IMR-90 (cell line): Measurements from ENCODE around the gene TMOD4. TPM values are rescaled to one million over a fixed set of nuclear protein-coding genes. Genes with fewer than 3 reads are reported as not detected.
A peak's percentile ranks its signal among the peaks of the same experiment; 100 is the strongest.

Experiments used
- ATAC-seq: fragments of 200-7000 bp; cut with Tn5 transposase; 2 replicates; pipeline ENCODE4 v1.9.1; 2020; ENCODE audit warnings: low read depth, mild to moderate bottlenecking, moderate library complexity
- BruUV-seq: library from RNA; stranded (reverse); fragments of 400-500 nt; replicated peaks from 2 replicates; lab custom pipeline; 2021; lab: Mats Ljungman, UMichigan
- CTCF ChIA-PET: fragments of 300-600 bp; formaldehyde crosslinking; extraction: SDS; loops from one replicate; lab custom pipeline; 2021; ENCODE audit warnings: antibody characterized with exemption; lab: Yijun Ruan, JAX
- POLR2A ChIA-PET: fragments of 300-600 bp; sonication (Branson Sonifier 250); formaldehyde crosslinking; loops from one replicate; lab custom pipeline; 2022; ENCODE audit warnings: antibody characterized with exemption; ENCODE audit not compliant: unreplicated experiment; lab: Charles Lee
- DNase-seq: peaks from one replicate; pipeline ENCODE4 v3.0.0; 2013
- H2AFZ ChIP-seq: replicated peaks from 2 replicates; pipeline ENCODE3; 2013; ENCODE audit warnings: low read length, mild to moderate bottlenecking; ENCODE audit not compliant: poor library complexity
- H2AK5ac ChIP-seq: 2 replicates; pipeline ENCODE4 v1.6.1; 2013; ENCODE audit warnings: low read depth, low read length, inconsistent platforms
- H2AK9ac ChIP-seq: replicated peaks from 2 replicates; pipeline ENCODE3; 2013; ENCODE audit warnings: mild to moderate bottlenecking, low read depth, low read length, moderate library complexity; ENCODE audit not compliant: poor library complexity
- H2BK120ac ChIP-seq: 2 replicates; pipeline ENCODE4 v1.6.1; 2013; ENCODE audit warnings: low read depth, low read length, inconsistent platforms
- H2BK15ac ChIP-seq: 3 replicates; pipeline ENCODE4 v1.6.1; 2013; ENCODE audit warnings: low read depth, low read length, inconsistent platforms
- H2BK20ac ChIP-seq: 2 replicates; pipeline ENCODE4 v1.6.1; 2013; ENCODE audit warnings: low read depth, mild to moderate bottlenecking, inconsistent platforms, low read length, moderate library complexity
- H2BK5ac ChIP-seq: 2 replicates; pipeline ENCODE4 v1.6.1; 2013; ENCODE audit warnings: mild to moderate bottlenecking, low read depth, low read length, inconsistent platforms; ENCODE audit not compliant: poor library complexity, severe bottlenecking
- H3K14ac ChIP-seq: replicated peaks from 2 replicates; pipeline ENCODE4 v1.6.1; 2013; ENCODE audit warnings: low read depth, low read length, inconsistent platforms
- H3K18ac ChIP-seq: 2 replicates; pipeline ENCODE4 v1.6.1; 2013; ENCODE audit warnings: low read depth, low read length, control low read depth
- H3K23ac ChIP-seq: 2 replicates; pipeline ENCODE4 v1.6.1; 2013; ENCODE audit warnings: low read depth, low read length, inconsistent platforms
- H3K27ac ChIP-seq: 2 replicates; pipeline ENCODE4 v1.5.1; 2013; ENCODE audit warnings: mild to moderate bottlenecking, control low read depth, low read length; ENCODE audit not compliant: insufficient read depth
- H3K27me3 ChIP-seq: 2 replicates; pipeline ENCODE4 v1.6.1; 2013; ENCODE audit warnings: low read length; ENCODE audit not compliant: control insufficient read depth, insufficient read depth
- H3K36me3 ChIP-seq: 2 replicates; pipeline ENCODE4 v1.6.1; 2013; ENCODE audit warnings: low read length, mixed read lengths; ENCODE audit not compliant: control insufficient read depth, insufficient read depth
- H3K4ac ChIP-seq: 2 replicates; pipeline ENCODE4 v1.6.1; 2013; ENCODE audit warnings: low read depth, low read length, inconsistent platforms
- H3K4me1 ChIP-seq: 2 replicates; pipeline ENCODE4 v1.6.1; 2013; ENCODE audit warnings: low read length, mixed read lengths; ENCODE audit not compliant: control insufficient read depth, insufficient read depth
- H3K4me2 ChIP-seq: 2 replicates; pipeline ENCODE4 v1.6.1; 2013; ENCODE audit warnings: low read depth, mild to moderate bottlenecking, control low read depth, low read length, moderate library complexity
- H3K4me3 ChIP-seq: 2 replicates; pipeline ENCODE4 v1.5.1; 2013; ENCODE audit warnings: low read depth, mild to moderate bottlenecking, control low read depth, low read length, moderate library complexity; ENCODE audit not compliant: insufficient read depth
- H3K56ac ChIP-seq: 2 replicates; pipeline ENCODE4 v1.6.1; 2013; ENCODE audit warnings: low read length, inconsistent platforms; ENCODE audit not compliant: insufficient read depth; ENCODE audit errors: extremely low read depth
- H3K79me1 ChIP-seq, 2 experiments: 2 replicates each; pipeline ENCODE4 v1.6.1; 2013; ENCODE audit warnings: low read length in 2 of 2, inconsistent platforms in 1 of 2, low read depth in 1 of 2
- H3K9ac ChIP-seq: 2 replicates; pipeline ENCODE4 v1.6.1; 2013; ENCODE audit warnings: low read depth, low read length, control low read depth
- H3K9me1 ChIP-seq: 2 replicates; pipeline ENCODE4 v1.6.1; 2013; ENCODE audit warnings: low read length, inconsistent platforms; ENCODE audit not compliant: insufficient read depth
- H3K9me3 ChIP-seq: 2 replicates; pipeline ENCODE4 v1.6.1; 2013; ENCODE audit warnings: low read length; ENCODE audit not compliant: control insufficient read depth, insufficient read depth
- H4K20me1 ChIP-seq: 2 replicates; pipeline ENCODE4 v1.6.1; 2013; ENCODE audit warnings: low read length, inconsistent platforms; ENCODE audit not compliant: insufficient read depth
- H4K5ac ChIP-seq: 2 replicates; pipeline ENCODE4 v1.6.1; 2013; ENCODE audit warnings: mild to moderate bottlenecking, low read depth, low read length, control low read depth
- H4K8ac ChIP-seq, 2 experiments: 2 replicates each; pipeline ENCODE4 v1.6.1; 2013; ENCODE audit warnings: low read depth in 2 of 2, low read length in 2 of 2, control low read depth in 1 of 2, inconsistent platforms in 1 of 2
- H4K91ac ChIP-seq: 2 replicates; pipeline ENCODE4 v1.6.1; 2013; ENCODE audit warnings: low read depth, low read length, inconsistent platforms; ENCODE audit not compliant: insufficient read depth
- CEBPB ChIP-seq: IDR thresholded peaks from 2 replicates; pipeline ENCODE4 v1.6.1; 2012; ENCODE audit warnings: low read depth, low read length, improper control_type of control experiment
- MXI1 ChIP-seq: IDR thresholded peaks from 2 replicates; pipeline ENCODE4 v1.6.1; 2012; ENCODE audit warnings: low read depth, mild to moderate bottlenecking, low read length, moderate library complexity, borderline replicate concordance
- RAD21 ChIP-seq: IDR thresholded peaks from 2 replicates; pipeline ENCODE4 v1.6.1; 2012; ENCODE audit warnings: low read length, improper control_type of control experiment
- WGBS, 2 experiments: methylation state at CpG; one replicate each; pipeline versions ENCODE4 v1.1.5 to v1.1.7; 2013; ENCODE audit warnings: missing lambda C conversion rate in 2 of 2; ENCODE audit not compliant: insufficient read length in 1 of 2; ENCODE audit errors: extremely low coverage in 2 of 2; 5-methylcytosine and 5-hydroxymethylcytosine counted together
- dilution Hi-C: fragments of 300-500 bp; cut with HindIII; formaldehyde crosslinking; loops from one replicate; pipeline ENCODE4 v1.14.3; 2018; ENCODE audit warnings: low sequenced_read_pairs; ENCODE audit not compliant: unreplicated experiment
- in situ Hi-C: fragments of 300-500 bp; cut with MboI; formaldehyde crosslinking; loops from 3 replicates; pipeline ENCODE4 v1.14.3; 2019; ENCODE audit warnings: low sequenced_read_pairs, inconsistent platforms, mixed read lengths
- intact Hi-C: fragments of 100-400 bp; cut with micrococcal nuclease; formaldehyde crosslinking; loops from 2 replicates; pipeline ENCODE4 v1.10.0; 2022
- polyA plus RNA-seq, 3 experiments: library from polyadenylated mRNA; depleted of rRNA; stranded (reverse); fragments of >200 nt; gene quantifications; 2 replicates each; pipeline ENCODE4 v1.2.3, GENCODE V29; 2012; ENCODE audit warnings: low replicate concordance in 1 of 3
- total RNA-seq: library from RNA; depleted of rRNA; stranded (reverse); fragments of >200 nt; gene quantifications from 2 replicates; pipeline ENCODE4 v1.2.3, GENCODE V29; 2012

Gene TMOD4
- total and polyA plus RNA-seq, 2 of the 4 experiments (the other 2 are of a cell fraction): 0.27 TPM; not detected in 1

- intact Hi-C loops: no loop called here
- peak overlapping the region; percentile 78 for H3K27ac ChIP-seq
- no peaks in the 10 kb centered on the region for H4K20me1 ChIP-seq
Observed at GRCh38 chr1:151164732-151165280, 11.0 kb downstream of the TMOD4 start.

More at GRCh38 chr1:151164732-151165280, 11.0 kb downstream of the TMOD4 start:
- Histone ChIP-seq H4K8ac (peak overlapping the region; percentile 79 to 99), H3K4me1 (peaks cover 4% of the 10 kb centered on the region), H3K4me3 (peak overlapping the region; percentile 65), H2AK5ac (peak overlapping the region; percentile 62; the same call in 1 of the 2 replicates), H2AK9ac (peak overlapping the region; percentile 53), H3K9me1 (no peaks in the 10 kb centered on the region), H3K27me3 (no peaks in the 10 kb centered on the region), H3K4ac (peak overlapping the region; percentile 98), H3K36me3 (peaks cover 25% of the 10 kb centered on the region), H3K9ac (peak overlapping the region; percentile 89), H2BK5ac (peak overlapping the region; percentile 80), H2BK20ac (no peak overlapping the region), H3K56ac (peak overlapping the region; percentile 84), H3K23ac (peak overlapping the region; percentile 62), H4K5ac (peak overlapping the region; percentile 52), H3K4me2 (peak overlapping the region; percentile 84), H3K9me3 (no peaks in the 10 kb centered on the region), H2BK15ac (peak overlapping the region; percentile 34; the same call in 1 of the 3 replicates), H2AFZ (peak overlapping the region; percentile 94), H3K14ac (peak overlapping the region; percentile 99), H2BK120ac (0 out of 2 replicates have a peak overlapping the region, but pooled peaks have one; percentile 16), H3K18ac (no peak overlapping the region), H4K91ac (peak overlapping the region; percentile 35; the same call in 1 of the 2 replicates), H3K79me1 (peaks cover 11 to 43% of the 10 kb centered on the region in 2 experiments)
- ChIA-PET CTCF (no interaction called here), POLR2A (no interaction called here)
- ATAC-seq: 0 out of 2 replicates have a peak, but pooled peaks have one; percentile 1
- DNase-seq: peak; percentile 9
- BruUV-seq: no TSS peak
- TF ChIP-seq CEBPB: peak; percentile 78
- TF ChIP-seq MXI1: no peak
- no peak for TF ChIP-seq RAD21
- dilution Hi-C loops (no loop called here), in situ Hi-C loops (no loop called here)
- 0% methylated on average over 3 of the region's 11 CpGs; no CpG with 5 or more reads in 1 of the 2 experiments for WGBS, 2 experiments
